ENCODE measurements around the gene C19orf44. TPM values are rescaled to one million over a fixed set of nuclear protein-coding genes. Genes with fewer than 3 reads are reported as not detected.
"Not testable (repeated sequence)": the region's sequence is repeated elsewhere in the genome, so short reads cannot be mapped to it uniquely, and the experiment has no call there.

Gene C19orf44
- total RNA-seq, 2 donors from 2014 or later, result 4.9 to 6.1 TPM

- TF ChIP-seq CTCF (IDR thresholded peaks at IDR 0.05), result no peak
- Histone ChIP-seq H3K27ac (no peak overlapping the region), H3K4me3 (no peak overlapping the region), H3K36me3 (peaks cover 23% of the 10 kb centered on the region), H3K9me3 (no peaks in the 10 kb centered on the region), H3K4me1 (ENCODE audit: control insufficient read depth in 1 of 2, low read depth in 2 of 2) (no peaks in the 10 kb centered on the region), H3K27me3 (replicated peaks; ENCODE audit: insufficient read depth) (no peaks in the 10 kb centered on the region)
- ATAC-seq (ENCODE audit: insufficient number of reproducible peaks, low FRiP score, low read depth) (no peak), DNase-seq (ENCODE audit: low spot score) (no peak)
Observed at GRCh38 chr19:16548956-16549355, 52.8 kb downstream of the C19orf44 start.

GRCh38 chr19:16551902-16552301 lies 55.7 kb downstream of the C19orf44 start:
- not testable (repeated sequence) for DNase-seq (ENCODE audit: low spot score); H3K4me1 ChIP-seq (ENCODE audit: control insufficient read depth in 1 of 2, low read depth in 2 of 2); ATAC-seq (ENCODE audit: insufficient number of reproducible peaks, low FRiP score, low read depth); H3K27me3 ChIP-seq (replicated peaks; ENCODE audit: insufficient read depth); H3K4me3 ChIP-seq; H3K27ac ChIP-seq; H3K9me3 ChIP-seq
- H3K36me3 ChIP-seq, result peaks cover 27% of the 10 kb centered on the region

GRCh38 chr19:16554776-16555175 lies 58.6 kb downstream of the C19orf44 start:
- Histone ChIP-seq H3K27me3 (replicated peaks; ENCODE audit: insufficient read depth) (no peaks in the 10 kb centered on the region), H3K4me3 (no peak overlapping the region), H3K9me3 (no peaks in the 10 kb centered on the region), H3K27ac (no peak overlapping the region), H3K4me1 (ENCODE audit: control insufficient read depth in 1 of 2, low read depth in 2 of 2) (no peaks in the 10 kb centered on the region), H3K36me3 (peaks cover 30% of the 10 kb centered on the region)
- TF ChIP-seq CTCF (IDR thresholded peaks at IDR 0.05), result no peak
- no peak for DNase-seq (ENCODE audit: low spot score)
- no peak for ATAC-seq (ENCODE audit: insufficient number of reproducible peaks, low FRiP score, low read depth)

- no peak for ATAC-seq (ENCODE audit: insufficient number of reproducible peaks, low FRiP score, low read depth)
- peaks cover 24% of the 10 kb centered on the region for H3K36me3 ChIP-seq
Observed at GRCh38 chr19:16559780-16560276, 63.6 kb downstream of the C19orf44 start.

GRCh38 chr19:16561382-16561781 lies 65.2 kb downstream of the C19orf44 start:
- ATAC-seq (ENCODE audit: insufficient number of reproducible peaks, low FRiP score, low read depth), result no peak
- no peak overlapping the region for H3K27ac ChIP-seq
- DNase-seq (ENCODE audit: low spot score), result no peak

More at GRCh38 chr19:16559780-16560276, 63.6 kb downstream of the C19orf44 start:
- Histone ChIP-seq H3K4me1 (ENCODE audit: control insufficient read depth in 1 of 2, low read depth in 2 of 2) (no peaks in the 10 kb centered on the region), H3K9me3 (no peaks in the 10 kb centered on the region), H3K27ac (no peak overlapping the region), H3K4me3 (no peak overlapping the region), H3K27me3 (replicated peaks; ENCODE audit: insufficient read depth) (no peaks in the 10 kb centered on the region)
- DNase-seq (ENCODE audit: low spot score), result no peak
- no peak for TF ChIP-seq CTCF (IDR thresholded peaks at IDR 0.05)

More at GRCh38 chr19:16561382-16561781, 65.2 kb downstream of the C19orf44 start:
- TF ChIP-seq CTCF (IDR thresholded peaks at IDR 0.05), result no peak
- no peaks in the 10 kb centered on the region for H3K27me3 ChIP-seq (replicated peaks; ENCODE audit: insufficient read depth)
- peaks cover 24% of the 10 kb centered on the region for H3K36me3 ChIP-seq
- no peaks in the 10 kb centered on the region for H3K9me3 ChIP-seq
- H3K4me3 ChIP-seq, result no peak overlapping the region
- H3K4me1 ChIP-seq (ENCODE audit: control insufficient read depth in 1 of 2, low read depth in 2 of 2), result no peaks in the 10 kb centered on the region
